ENCODE measurements around the gene CDHR5. TPM values are rescaled to one million over a fixed set of nuclear protein-coding genes. Genes with fewer than 3 reads are reported as not detected.
"Not testable (repeated sequence)": the region's sequence is repeated elsewhere in the genome, so short reads cannot be mapped to it uniquely, and the experiment has no call there.

The CDHR5 gene
- total RNA-seq, 1 experiment from 2014 or later: not detected

GRCh38 chr11:650482-650881, 25.7 kb upstream of the CDHR5 start:
- Histone ChIP-seq H3K4me1 (ENCODE audit: insufficient read depth, low read length, poor library complexity, severe bottlenecking) (no peaks in the 10 kb centered on the region), H3K27me3 (replicated peaks; ENCODE audit: insufficient read depth, low read depth, low read length, poor library complexity) (no peaks in the 10 kb centered on the region), H3K9me3 (ENCODE audit: low read depth, low read length, poor library complexity, severe bottlenecking) (no peaks in the 10 kb centered on the region), H3K4me3 (ENCODE audit: low read depth, low read length, poor library complexity, severe bottlenecking) (no peak overlapping the region), H3K36me3 (ENCODE audit: insufficient read depth, low read length, poor library complexity, severe bottlenecking) (peaks cover 3% of the 10 kb centered on the region), H3K27ac (ENCODE audit: low read depth, low read length, poor library complexity, severe bottlenecking) (no peak overlapping the region)
- ChIA-PET CTCF (no interaction called here), POLR2A (ENCODE audit: low non-redundant PET) (no interaction called here)
- BruUV-seq (replicated peaks): no TSS peak
- no peak for DNase-seq (ENCODE audit: low spot score)
- intact Hi-C loops (cut with micrococcal nuclease; ENCODE audit: unreplicated experiment): no loop called here
- TF ChIP-seq CTCF (conservative IDR thresholded peaks at IDR 0.05; ENCODE audit: low read depth, low read length) (no peak), EZH2 (IDR thresholded peaks at IDR 0.05; ENCODE audit: borderline replicate concordance, low read depth, low read length, poor library complexity, severe bottlenecking) (no peak)

GRCh38 chr11:647672-648158, 23.0 kb upstream of the CDHR5 start:
- intact Hi-C loops (cut with micrococcal nuclease; ENCODE audit: unreplicated experiment); H3K27ac ChIP-seq (ENCODE audit: low read depth, low read length, poor library complexity, severe bottlenecking); H3K4me3 ChIP-seq (ENCODE audit: low read depth, low read length, poor library complexity, severe bottlenecking); H3K4me1 ChIP-seq (ENCODE audit: insufficient read depth, low read length, poor library complexity, severe bottlenecking); DNase-seq (ENCODE audit: low spot score); CTCF ChIA-PET; H3K9me3 ChIP-seq (ENCODE audit: low read depth, low read length, poor library complexity, severe bottlenecking); POLR2A ChIA-PET (ENCODE audit: low non-redundant PET); H3K36me3 ChIP-seq (ENCODE audit: insufficient read depth, low read length, poor library complexity, severe bottlenecking); H3K27me3 ChIP-seq (replicated peaks; ENCODE audit: insufficient read depth, low read depth, low read length, poor library complexity); BruUV-seq (replicated peaks): not testable (repeated sequence)

GRCh38 chr11:646214-646613, 21.5 kb upstream of the CDHR5 start:
- Histone ChIP-seq H3K9me3 (ENCODE audit: low read depth, low read length, poor library complexity, severe bottlenecking) (no peaks in the 10 kb centered on the region), H3K4me3 (ENCODE audit: low read depth, low read length, poor library complexity, severe bottlenecking) (no peak overlapping the region), H3K27ac (ENCODE audit: low read depth, low read length, poor library complexity, severe bottlenecking) (no peak overlapping the region), H3K36me3 (ENCODE audit: insufficient read depth, low read length, poor library complexity, severe bottlenecking) (peaks cover 3% of the 10 kb centered on the region), H3K4me1 (ENCODE audit: insufficient read depth, low read length, poor library complexity, severe bottlenecking) (peaks cover 14% of the 10 kb centered on the region), H3K27me3 (replicated peaks; ENCODE audit: insufficient read depth, low read depth, low read length, poor library complexity) (no peaks in the 10 kb centered on the region)
- no TSS peak for BruUV-seq (replicated peaks)
- ChIA-PET CTCF (no interaction called here), POLR2A (ENCODE audit: low non-redundant PET) (no interaction called here)
- intact Hi-C loops (cut with micrococcal nuclease; ENCODE audit: unreplicated experiment): no loop called here
- TF ChIP-seq EZH2 (IDR thresholded peaks at IDR 0.05; ENCODE audit: borderline replicate concordance, low read depth, low read length, poor library complexity, severe bottlenecking) (no peak), CTCF (conservative IDR thresholded peaks at IDR 0.05; ENCODE audit: low read depth, low read length) (no peak)
- DNase-seq (ENCODE audit: low spot score): no peak

GRCh38 chr11:645536-645935, 20.8 kb upstream of the CDHR5 start:
- Histone ChIP-seq H3K4me3 (ENCODE audit: low read depth, low read length, poor library complexity, severe bottlenecking) (no peak overlapping the region), H3K9me3 (ENCODE audit: low read depth, low read length, poor library complexity, severe bottlenecking) (no peaks in the 10 kb centered on the region), H3K27ac (ENCODE audit: low read depth, low read length, poor library complexity, severe bottlenecking) (no peak overlapping the region), H3K36me3 (ENCODE audit: insufficient read depth, low read length, poor library complexity, severe bottlenecking) (no peaks in the 10 kb centered on the region), H3K27me3 (replicated peaks; ENCODE audit: insufficient read depth, low read depth, low read length, poor library complexity) (no peaks in the 10 kb centered on the region), H3K4me1 (ENCODE audit: insufficient read depth, low read length, poor library complexity, severe bottlenecking) (peaks cover 21% of the 10 kb centered on the region)
- intact Hi-C loops (cut with micrococcal nuclease; ENCODE audit: unreplicated experiment): no loop called here
- POLR2A ChIA-PET (ENCODE audit: low non-redundant PET): no interaction called here
- CTCF ChIA-PET: no interaction called here
- BruUV-seq (replicated peaks): no TSS peak
- TF ChIP-seq EZH2 (IDR thresholded peaks at IDR 0.05; ENCODE audit: borderline replicate concordance, low read depth, low read length, poor library complexity, severe bottlenecking): no peak
- no peak for TF ChIP-seq CTCF (conservative IDR thresholded peaks at IDR 0.05; ENCODE audit: low read depth, low read length)
- no peak for DNase-seq (ENCODE audit: low spot score)
